PFSK-1 (cell line): Measurements from ENCODE around the gene GTF2A2.

Experiments
- FOXP2 ChIP-seq: optimal IDR thresholded peaks from 2 replicates; pipeline ENCODE3; 2011; ENCODE audit warnings: borderline replicate concordance, control low read depth, inconsistent platforms; ENCODE audit not compliant: insufficient read depth; ENCODE audit errors: extremely low read length, extremely low read depth
- POLR2AphosphoS5 ChIP-seq: IDR thresholded peaks from 2 replicates; pipeline ENCODE4 v1.6.1; 2012; ENCODE audit warnings: low read depth, mild to moderate bottlenecking, control low read depth, low read length, moderate library complexity
- SIN3A ChIP-seq: IDR thresholded peaks from 2 replicates; pipeline ENCODE4 v1.6.1; 2012; ENCODE audit warnings: mild to moderate bottlenecking, low read length, moderate library complexity, borderline replicate concordance; ENCODE audit not compliant: insufficient read depth
- TAF1 ChIP-seq: IDR thresholded peaks from 2 replicates; pipeline ENCODE4 v1.6.1; 2012; ENCODE audit warnings: low read length, control low read depth, borderline replicate concordance; ENCODE audit not compliant: insufficient read depth
- TF ChIP-seq, protein P1 (sequence below), 2 experiments: IDR thresholded peaks; 2 replicates each; pipeline versions ENCODE4 v1.6.1 to v1.8.0; 2011 to 2012; ENCODE audit warnings: low read depth in 2 of 2, low read length in 2 of 2, control low read depth in 1 of 2, inconsistent platforms in 1 of 2, mild to moderate bottlenecking in 1 of 2, moderate library complexity in 1 of 2; ENCODE audit not compliant: insufficient read depth in 1 of 2

The GTF2A2 gene

DNA sequence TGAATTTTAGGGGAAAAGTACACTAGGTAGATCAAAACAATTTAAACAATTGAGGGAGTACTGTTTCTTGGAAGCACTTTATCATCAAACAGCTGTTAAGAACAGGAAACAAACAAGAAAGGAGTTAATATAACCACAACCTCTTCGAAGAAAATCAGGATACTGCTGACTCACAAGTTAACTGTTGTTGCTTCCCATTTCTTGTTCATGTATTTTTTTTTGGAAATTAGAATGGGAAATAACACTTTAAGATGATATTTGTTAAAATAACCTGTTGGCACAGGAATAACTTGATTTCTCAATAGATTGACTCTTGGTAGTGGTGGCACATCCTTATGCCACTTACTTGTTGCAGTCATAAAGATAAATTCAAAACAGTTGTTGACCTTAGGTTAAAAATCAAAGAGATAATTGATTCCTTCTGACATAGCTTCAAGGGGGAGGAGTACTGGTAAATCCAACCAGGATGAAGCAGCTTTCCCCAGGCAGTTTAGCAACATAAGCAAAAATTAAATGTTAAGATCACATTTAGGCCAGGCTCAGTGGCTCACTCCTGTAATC is 28.5 kb upstream of the GTF2A2 start:
- TF ChIP-seq SIN3A (no peak), POLR2AphosphoS5 (no peak), TAF1 (no peak), FOXP2 (no peak)
- TF ChIP-seq, protein P1, sequence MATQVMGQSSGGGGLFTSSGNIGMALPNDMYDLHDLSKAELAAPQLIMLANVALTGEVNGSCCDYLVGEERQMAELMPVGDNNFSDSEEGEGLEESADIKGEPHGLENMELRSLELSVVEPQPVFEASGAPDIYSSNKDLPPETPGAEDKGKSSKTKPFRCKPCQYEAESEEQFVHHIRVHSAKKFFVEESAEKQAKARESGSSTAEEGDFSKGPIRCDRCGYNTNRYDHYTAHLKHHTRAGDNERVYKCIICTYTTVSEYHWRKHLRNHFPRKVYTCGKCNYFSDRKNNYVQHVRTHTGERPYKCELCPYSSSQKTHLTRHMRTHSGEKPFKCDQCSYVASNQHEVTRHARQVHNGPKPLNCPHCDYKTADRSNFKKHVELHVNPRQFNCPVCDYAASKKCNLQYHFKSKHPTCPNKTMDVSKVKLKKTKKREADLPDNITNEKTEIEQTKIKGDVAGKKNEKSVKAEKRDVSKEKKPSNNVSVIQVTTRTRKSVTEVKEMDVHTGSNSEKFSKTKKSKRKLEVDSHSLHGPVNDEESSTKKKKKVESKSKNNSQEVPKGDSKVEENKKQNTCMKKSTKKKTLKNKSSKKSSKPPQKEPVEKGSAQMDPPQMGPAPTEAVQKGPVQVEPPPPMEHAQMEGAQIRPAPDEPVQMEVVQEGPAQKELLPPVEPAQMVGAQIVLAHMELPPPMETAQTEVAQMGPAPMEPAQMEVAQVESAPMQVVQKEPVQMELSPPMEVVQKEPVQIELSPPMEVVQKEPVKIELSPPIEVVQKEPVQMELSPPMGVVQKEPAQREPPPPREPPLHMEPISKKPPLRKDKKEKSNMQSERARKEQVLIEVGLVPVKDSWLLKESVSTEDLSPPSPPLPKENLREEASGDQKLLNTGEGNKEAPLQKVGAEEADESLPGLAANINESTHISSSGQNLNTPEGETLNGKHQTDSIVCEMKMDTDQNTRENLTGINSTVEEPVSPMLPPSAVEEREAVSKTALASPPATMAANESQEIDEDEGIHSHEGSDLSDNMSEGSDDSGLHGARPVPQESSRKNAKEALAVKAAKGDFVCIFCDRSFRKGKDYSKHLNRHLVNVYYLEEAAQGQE (IDR thresholded peaks at IDR 0.05; ENCODE audit: insufficient read depth in 1 of 2, low read depth in 2 of 2, low read length in 2 of 2) = no peak

DNA sequence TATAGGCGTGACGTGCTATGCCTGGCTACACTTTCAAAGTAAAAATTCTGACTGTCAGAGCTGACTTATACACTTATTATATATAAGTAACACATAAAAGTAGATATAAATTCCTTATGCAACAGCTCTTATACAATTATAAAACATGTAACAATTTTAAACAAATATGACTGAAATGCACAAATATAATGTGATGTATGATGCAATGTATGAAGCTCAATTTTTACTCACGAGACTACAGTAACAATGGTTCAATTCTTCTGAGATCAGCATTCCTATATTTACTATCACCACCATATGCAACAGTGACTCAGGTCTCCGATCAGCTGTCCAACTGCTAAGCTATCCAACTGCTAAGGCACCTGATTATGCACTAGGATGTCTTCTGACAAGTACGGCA is 23.6 kb upstream of the GTF2A2 start:
- TF ChIP-seq FOXP2 = no peak

DNA sequence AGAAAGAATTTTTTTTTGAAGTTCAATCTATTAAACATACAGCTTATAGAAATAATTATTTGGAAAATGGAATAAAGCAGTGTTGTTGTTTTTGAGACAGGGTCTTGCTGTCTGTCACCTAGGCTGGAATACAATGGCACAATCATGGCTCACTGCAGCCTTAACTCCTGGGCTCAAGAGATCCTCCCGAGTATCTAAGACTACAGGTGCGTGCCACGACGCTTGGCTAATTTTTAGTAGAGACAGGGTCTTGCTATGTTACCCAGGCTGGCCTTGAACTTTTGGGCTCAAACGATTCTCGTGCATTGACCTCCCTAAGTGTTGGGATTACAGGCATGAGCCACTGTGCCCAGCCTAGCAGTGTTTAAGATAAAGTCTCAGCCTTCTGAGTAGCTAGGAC is 23.0 kb upstream of the GTF2A2 start:
- TF ChIP-seq FOXP2 (no peak), SIN3A (no peak), TAF1 (no peak), POLR2AphosphoS5 (no peak)
- TF ChIP-seq, protein P1 (IDR thresholded peaks at IDR 0.05; ENCODE audit: insufficient read depth in 1 of 2, low read depth in 2 of 2, low read length in 2 of 2) = no peak

DNA sequence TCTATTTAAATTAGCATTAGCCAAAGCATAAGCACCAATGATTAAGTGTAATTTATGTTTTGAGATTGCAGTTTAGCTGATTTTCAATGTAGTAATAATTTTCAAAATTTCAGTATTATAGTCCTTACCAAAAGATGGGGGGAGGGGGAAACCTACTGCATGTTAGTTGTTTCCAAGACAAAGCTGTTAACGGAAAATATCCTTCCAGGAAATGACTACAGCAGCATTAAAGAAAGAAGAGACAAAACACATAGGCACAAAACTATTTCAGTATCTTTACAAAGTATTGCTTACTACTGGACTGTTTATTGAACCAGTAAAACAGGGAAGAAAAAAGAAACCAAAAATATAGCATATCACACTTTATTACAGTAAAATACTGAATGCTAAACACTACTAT is 21.3 kb upstream of the GTF2A2 start:
- TF ChIP-seq FOXP2 (no peak), TAF1 (no peak), POLR2AphosphoS5 (no peak), SIN3A (no peak)
- TF ChIP-seq, protein P1 (IDR thresholded peaks at IDR 0.05; ENCODE audit: insufficient read depth in 1 of 2, low read depth in 2 of 2, low read length in 2 of 2) = no peak

DNA sequence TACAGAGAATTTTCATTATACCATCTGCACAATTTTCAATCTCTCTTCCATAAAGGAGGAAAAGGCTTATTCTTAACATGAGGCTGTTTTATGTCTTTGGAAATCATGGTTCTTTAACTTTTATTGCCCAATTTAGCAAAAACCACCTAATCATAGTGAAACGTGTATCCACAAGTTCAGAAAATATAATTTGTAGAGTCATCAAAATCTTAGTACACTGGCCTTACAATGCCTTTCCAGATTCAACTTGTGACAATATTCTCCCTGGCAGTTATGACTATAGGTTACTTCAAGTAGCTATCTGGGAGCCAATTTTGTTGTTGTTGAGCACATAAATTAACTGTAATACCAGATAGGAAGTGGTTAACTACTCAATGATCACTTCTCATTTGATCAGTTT is 20.9 kb upstream of the GTF2A2 start:
- TF ChIP-seq, protein P1 (IDR thresholded peaks at IDR 0.05; ENCODE audit: insufficient read depth in 1 of 2, low read depth in 2 of 2, low read length in 2 of 2) = no peak
- TF ChIP-seq SIN3A (no peak), POLR2AphosphoS5 (no peak), FOXP2 (no peak), TAF1 (no peak)
